ENCODE measurements around the gene CACNG4.
"Not testable (repeated sequence)": the region's sequence is repeated elsewhere in the genome, so short reads cannot be mapped to it uniquely, and the experiment has no call there.

CACNG4 gene

DNA sequence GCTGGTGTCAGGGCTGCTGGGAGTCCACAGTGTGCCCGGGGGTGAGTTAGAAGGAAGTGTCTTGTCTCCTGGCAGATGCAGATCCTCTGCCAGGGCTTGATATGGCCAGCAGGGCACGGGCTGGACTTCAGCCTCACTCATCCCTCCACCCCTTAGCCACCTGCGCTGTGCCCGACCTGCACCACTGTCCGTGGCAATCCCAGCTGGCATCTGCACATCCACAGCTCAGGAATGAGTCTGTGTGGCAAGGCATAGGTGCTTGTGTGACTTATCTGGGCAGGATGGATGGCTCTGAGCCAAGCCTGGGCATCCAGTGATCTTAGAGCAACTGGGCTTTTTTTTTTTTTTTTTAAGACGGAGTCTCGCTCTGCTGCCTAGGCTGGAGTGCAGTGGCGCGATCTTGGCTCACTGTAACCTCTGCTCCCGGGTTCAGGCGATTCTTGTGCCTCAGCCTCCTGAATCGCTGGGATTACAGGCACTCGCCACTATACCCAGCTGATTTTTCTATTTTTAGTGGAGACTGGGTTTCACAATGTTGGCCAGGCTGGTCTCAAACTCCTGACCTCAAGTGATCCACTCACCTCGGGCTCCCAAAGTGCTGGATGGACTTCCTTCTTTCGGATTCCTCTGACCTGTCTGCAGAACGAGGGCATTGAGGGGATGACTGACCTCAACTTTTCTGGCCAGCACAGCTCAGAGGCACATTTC lies 57.4 kb downstream of the CACNG4 start:
- no peak for DNase-seq

- DNase-seq: no peak
Observed at GRCh38 chr17:67022451-67022810, 57.9 kb downstream of the CACNG4 start.

- DNase-seq: no peak
Observed at GRCh38 chr17:67024736-67025135, 60.2 kb downstream of the CACNG4 start.

DNA sequence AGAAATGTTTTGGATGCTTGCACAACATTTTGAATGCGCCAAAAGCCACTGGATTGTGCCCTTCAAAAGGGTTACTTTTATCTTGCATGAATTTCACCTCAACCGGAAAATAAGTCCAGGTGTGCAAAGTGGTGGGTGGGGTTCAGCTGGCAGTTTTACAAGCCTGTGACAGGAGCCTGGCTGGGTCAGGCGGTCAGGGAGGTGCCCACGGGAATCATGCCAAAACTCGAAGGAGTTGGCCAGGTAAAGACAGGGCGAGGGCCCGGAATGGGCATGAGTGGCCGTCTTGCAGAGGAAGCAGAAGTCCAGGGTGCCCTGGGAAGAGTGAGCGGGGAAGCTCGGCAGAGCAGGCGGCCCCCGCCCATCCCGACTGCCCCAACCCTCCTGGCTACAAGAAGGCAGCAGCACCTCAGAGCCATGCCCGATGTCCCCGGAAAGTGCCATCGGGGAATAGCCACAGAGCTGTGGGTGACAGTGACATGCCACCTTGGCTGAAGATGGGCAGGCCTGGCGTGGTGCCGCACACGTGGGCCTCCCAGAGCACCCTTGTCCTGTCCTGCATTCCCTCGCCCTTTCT lies 60.8 kb downstream of the CACNG4 start:
- no peak for DNase-seq

GRCh38 chr17:67026341-67026740 lies 61.8 kb downstream of the CACNG4 start:
- no peak for DNase-seq

GRCh38 chr17:67027031-67027628 lies 62.6 kb downstream of the CACNG4 start:
- no peak for DNase-seq

DNA sequence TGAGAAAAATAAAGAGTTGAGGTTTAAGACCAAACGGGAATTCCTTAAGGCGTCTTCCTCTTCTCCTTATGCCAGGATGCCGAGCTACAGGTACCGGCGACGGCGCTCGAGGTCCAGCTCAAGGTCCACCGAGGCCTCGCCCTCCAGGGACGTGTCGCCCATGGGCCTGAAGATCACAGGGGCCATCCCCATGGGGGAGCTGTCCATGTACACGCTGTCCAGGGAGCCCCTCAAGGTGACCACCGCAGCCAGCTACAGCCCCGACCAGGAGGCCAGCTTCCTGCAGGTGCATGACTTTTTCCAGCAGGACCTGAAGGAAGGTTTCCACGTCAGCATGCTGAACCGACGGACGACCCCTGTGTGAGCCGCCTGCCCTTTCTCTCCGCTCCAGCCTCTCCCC lies 66.1 kb downstream of the CACNG4 start:
- DNase-seq: no peak

DNA sequence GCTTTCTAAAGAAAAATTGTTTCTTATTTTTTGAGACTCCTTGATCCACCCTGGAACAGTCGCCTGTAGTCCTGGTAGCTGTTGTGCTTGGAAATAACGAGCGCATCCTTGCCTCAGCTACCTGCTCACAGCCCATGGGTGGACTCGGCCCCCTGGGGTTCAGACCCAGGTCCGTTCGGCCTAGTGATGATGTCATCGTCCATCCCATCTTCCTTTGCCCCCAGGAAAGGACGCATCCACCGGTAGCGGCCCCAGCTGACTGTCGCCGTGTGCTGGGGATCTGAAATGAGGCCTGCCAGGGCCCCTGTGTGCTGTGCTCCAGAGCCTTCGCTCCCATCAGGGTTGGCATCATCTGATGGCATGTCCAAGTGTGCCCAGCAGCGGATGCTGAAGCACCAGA lies 67.9 kb downstream of the CACNG4 start:
- DNase-seq: no peak

- DNase-seq: no peak
Observed at GRCh38 chr17:67032985-67033384, 68.5 kb downstream of the CACNG4 start.

GRCh38 chr17:67033613-67034012 lies 69.1 kb downstream of the CACNG4 start:
- DNase-seq: no peak

DNA sequence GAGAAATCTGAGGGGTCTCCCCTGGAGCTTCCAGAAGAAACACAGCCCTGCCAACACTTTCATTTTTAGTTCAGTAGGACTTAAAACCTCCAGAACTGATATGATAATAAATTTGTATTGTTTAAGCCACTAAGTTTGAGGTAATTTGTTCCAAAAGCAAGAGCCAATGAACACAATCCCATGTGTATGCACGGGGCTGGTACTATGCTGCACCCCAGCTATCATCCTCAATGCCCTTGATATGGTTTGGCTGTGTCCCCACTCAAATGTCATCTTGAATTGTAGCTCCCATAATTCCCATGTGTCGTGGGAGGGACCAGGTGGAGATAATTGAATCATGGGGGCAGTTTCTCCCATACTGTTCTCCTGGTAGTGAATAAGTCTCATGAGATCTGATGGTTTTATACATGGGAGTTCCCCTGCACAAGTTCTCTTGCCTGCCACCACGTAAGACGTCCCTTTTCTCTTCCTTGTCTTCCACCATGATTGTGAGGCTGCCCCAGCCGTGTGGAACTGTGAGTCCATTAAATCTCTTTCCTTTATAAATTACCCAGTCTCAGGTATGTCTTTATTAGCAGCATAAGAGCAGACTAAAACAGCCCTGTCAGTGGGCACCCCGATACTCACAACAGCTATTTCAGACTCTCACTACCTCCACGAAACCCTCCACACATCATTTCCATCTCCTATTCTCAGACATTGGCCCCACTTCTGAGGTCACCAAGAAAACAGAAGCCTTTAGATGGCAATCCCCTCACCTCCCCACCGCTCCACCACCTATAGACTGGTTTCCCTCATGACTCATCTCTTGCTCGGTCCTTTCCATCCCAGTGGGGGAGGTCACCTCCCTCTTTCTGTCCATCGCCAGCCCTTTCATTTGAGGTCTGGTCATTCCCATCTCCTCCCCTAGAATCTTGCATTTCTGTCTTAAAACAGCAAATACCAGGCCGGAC lies 70.9 kb downstream of the CACNG4 start:
- DNase-seq: no peak

- no peak for DNase-seq
Observed at GRCh38 chr17:67038861-67039365, 74.4 kb downstream of the CACNG4 start.

DNA sequence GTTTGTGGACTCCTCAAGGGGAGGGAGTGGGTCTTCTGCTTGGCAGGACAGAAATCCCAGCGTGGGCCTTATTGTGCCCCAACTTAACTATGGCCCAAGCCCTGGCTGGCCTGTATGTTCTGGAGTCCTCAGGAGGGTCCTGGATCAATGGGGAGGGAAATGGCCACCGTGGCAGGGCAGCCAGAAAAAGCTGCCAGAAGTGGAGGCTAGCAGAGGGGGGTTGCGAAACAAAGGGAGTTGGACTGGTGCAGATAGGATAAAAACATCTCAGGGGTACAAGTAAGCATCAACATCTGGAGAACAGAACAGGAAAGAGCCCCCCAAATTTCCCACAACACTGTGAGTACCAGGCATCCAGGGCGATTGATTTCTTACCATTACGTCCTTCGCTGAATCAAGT lies 76.1 kb downstream of the CACNG4 start:
- no peak for DNase-seq

- not testable (repeated sequence) for DNase-seq
Observed at GRCh38 chr17:67041119-67041518, 76.6 kb downstream of the CACNG4 start.

- no peak for DNase-seq
Observed at GRCh38 chr17:67041531-67041930, 77.0 kb downstream of the CACNG4 start.

- DNase-seq: no peak
Observed at GRCh38 chr17:67041941-67042899, 77.7 kb downstream of the CACNG4 start.

DNA sequence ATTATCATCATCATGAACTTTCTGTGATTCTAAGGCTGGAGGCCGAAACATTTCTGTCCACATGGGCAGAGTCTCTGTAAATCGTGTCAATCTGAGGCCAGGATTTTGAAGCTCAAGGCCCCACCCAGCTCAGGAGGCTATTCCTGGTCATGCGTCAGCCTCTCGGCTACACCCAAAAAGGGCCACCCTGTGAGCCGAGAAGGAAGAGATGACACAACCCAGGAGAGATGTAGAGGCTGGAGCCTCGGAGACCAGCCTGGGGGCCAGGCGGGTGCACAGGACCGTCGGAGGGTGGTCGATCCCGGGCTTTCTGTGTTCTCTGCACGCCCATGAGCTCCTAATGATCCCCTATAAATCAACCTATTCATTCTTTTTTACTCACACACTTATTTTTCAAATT lies 78.8 kb downstream of the CACNG4 start:
- no peak for DNase-seq

- no peak for DNase-seq
Observed at GRCh38 chr17:67044016-67044772, 79.7 kb downstream of the CACNG4 start, which contains the start of gene CACNG1. CACNG1 (plus strand) TSS chr17:67044554; CDS start chr17:67044661, 107 bp downstream.

- no peak for DNase-seq
Observed at GRCh38 chr17:67044940-67045339, 80.4 kb downstream of the CACNG4 start.

- no peak for DNase-seq
Observed at GRCh38 chr17:67046398-67046797, 81.9 kb downstream of the CACNG4 start.

DNA sequence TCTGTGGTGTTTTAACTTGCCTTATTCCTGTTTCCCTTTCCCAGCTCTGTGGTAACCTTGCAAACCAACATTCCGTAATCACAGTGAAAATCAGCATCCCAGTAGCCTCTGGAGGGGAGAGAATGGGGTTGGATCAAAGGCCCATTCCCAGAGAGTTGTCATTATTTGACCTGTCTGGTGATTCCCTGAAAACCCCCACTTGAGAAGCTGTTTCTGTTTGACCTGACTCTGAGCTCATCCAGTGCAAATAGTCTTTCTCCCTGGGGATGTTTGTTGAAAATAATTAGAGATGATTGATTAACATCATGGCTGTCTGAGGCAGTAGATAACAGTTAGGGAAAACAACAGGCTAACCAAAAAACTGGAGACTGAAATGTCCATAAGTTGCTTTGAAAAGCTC lies 82.9 kb downstream of the CACNG4 start:
- no peak for DNase-seq

Data from CD4-positive, alpha-beta T cell treated with Interleukin-4 for 1 hour (primary cell).